ENCODE data around the gene DSE. TPM values are rescaled to one million over a fixed set of nuclear protein-coding genes. Genes with fewer than 3 reads are reported as not detected.

DSE gene
- total RNA-seq, 4 donors from 2014 or later = 79.5 to 95.5 (median 81.7) TPM

- TF ChIP-seq, protein P1, sequence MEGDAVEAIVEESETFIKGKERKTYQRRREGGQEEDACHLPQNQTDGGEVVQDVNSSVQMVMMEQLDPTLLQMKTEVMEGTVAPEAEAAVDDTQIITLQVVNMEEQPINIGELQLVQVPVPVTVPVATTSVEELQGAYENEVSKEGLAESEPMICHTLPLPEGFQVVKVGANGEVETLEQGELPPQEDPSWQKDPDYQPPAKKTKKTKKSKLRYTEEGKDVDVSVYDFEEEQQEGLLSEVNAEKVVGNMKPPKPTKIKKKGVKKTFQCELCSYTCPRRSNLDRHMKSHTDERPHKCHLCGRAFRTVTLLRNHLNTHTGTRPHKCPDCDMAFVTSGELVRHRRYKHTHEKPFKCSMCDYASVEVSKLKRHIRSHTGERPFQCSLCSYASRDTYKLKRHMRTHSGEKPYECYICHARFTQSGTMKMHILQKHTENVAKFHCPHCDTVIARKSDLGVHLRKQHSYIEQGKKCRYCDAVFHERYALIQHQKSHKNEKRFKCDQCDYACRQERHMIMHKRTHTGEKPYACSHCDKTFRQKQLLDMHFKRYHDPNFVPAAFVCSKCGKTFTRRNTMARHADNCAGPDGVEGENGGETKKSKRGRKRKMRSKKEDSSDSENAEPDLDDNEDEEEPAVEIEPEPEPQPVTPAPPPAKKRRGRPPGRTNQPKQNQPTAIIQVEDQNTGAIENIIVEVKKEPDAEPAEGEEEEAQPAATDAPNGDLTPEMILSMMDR (IDR thresholded peaks at IDR 0.05) = no peak
- TF ChIP-seq POLR2A (IDR thresholded peaks at IDR 0.05) (no peak), EP300 (IDR thresholded peaks at IDR 0.05) (no peak)
- Histone ChIP-seq H3K27me3 (no peaks in the 10 kb centered on the region), H3K27ac (peak overlapping the region in 3 of 4 donors; percentile 52 to 77 (median 66)), H3K4me1 (peaks cover 0 to 89% (median 25%) of the 10 kb centered on the region in 4 donors), H3K36me3 (peaks cover 0 to 5% (median 0%) of the 10 kb centered on the region in 3 donors), H3K9me3 (no peaks in the 10 kb centered on the region), H3K4me3 (no peak overlapping the region)
- 13% methylated on average over 1 of the region's 1 CpG for WGBS, 2 donors
- no peak for DNase-seq (ENCODE audit: low spot score in 2 of 2)
Observed at GRCh38 chr6:116397914-116398313, 27.2 kb downstream of the DSE start.

DNA sequence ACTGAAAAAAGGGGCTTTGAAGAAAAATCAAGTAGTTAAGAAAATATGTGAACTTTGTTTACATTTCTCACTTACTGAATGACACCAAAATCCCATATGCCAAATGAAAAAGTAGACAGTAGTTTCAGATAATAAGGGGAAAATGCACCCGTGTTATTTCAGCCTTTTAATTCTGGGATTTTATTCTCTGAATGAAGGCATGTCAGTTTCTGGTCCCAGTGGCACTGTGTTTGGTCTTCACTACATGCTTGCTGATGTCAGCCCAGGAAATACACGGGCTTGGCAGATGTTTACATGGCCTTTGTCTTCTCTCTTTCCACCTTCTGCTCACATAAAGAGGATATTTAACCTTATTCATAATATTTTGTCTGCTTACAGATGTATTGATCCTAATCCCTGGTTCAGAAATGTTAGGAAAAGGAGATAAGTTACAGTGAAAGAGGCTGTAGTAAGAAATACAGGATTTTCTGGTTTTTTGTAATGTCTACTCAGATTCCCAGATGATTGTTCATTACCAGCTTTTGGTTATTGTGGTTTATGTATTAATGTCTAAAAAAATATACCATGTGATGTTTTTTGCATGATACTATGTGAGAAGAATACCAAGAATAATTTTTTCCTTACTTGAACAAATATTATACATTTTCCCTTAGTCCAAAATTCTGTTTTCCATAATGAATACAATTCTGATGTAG, 27.7 kb downstream of the DSE start:
- peaks cover 0 to 89% (median 26%) of the 10 kb centered on the region in 4 donors for H3K4me1 ChIP-seq

GRCh38 chr6:116399287-116399686, 28.5 kb downstream of the DSE start:
- peak overlapping the region in 2 of 4 donors; percentile 66 to 77 for H3K27ac ChIP-seq
- no peaks in the 10 kb centered on the region for H3K9me3 ChIP-seq
- no peak overlapping the region for H3K4me3 ChIP-seq
- WGBS, 2 donors = 90 to 91% methylated on average over 12 of the region's 12 CpGs
- H3K4me1 ChIP-seq = peaks cover 0 to 89% (median 28%) of the 10 kb centered on the region in 4 donors
- H3K27me3 ChIP-seq = no peaks in the 10 kb centered on the region
- peaks cover 0 to 5% (median 0%) of the 10 kb centered on the region in 3 donors for H3K36me3 ChIP-seq
- TF ChIP-seq EP300 (IDR thresholded peaks at IDR 0.05) = no peak
- TF ChIP-seq, protein P1 (IDR thresholded peaks at IDR 0.05) = no peak
- TF ChIP-seq POLR2A (IDR thresholded peaks at IDR 0.05) = no peak
- DNase-seq (ENCODE audit: low spot score in 2 of 2) = no peak

More for the DNA sequence above, 27.7 kb downstream of the DSE start:
- H3K36me3 ChIP-seq = peaks cover 0 to 5% (median 0%) of the 10 kb centered on the region in 3 donors
- no peak overlapping the region for H3K4me3 ChIP-seq
- TF ChIP-seq, protein P1 (IDR thresholded peaks at IDR 0.05) = no peak
- TF ChIP-seq POLR2A (IDR thresholded peaks at IDR 0.05) (no peak), EP300 (IDR thresholded peaks at IDR 0.05) (no peak)
- peak overlapping the region in 3 of 4 donors; percentile 52 to 77 (median 66) for H3K27ac ChIP-seq
- no peak for DNase-seq (ENCODE audit: low spot score in 2 of 2)
- H3K27me3 ChIP-seq = no peaks in the 10 kb centered on the region
- whole genome bisulfite sequencing, 2 donors = 9 to 11% methylated on average over 2 of the region's 2 CpGs
- H3K9me3 ChIP-seq = no peaks in the 10 kb centered on the region

GRCh38 chr6:116400328-116400727, 29.6 kb downstream of the DSE start:
- peaks cover 0 to 91% (median 33%) of the 10 kb centered on the region in 4 donors for H3K4me1 ChIP-seq
- 50 to 52% methylated on average over 1 of the region's 1 CpG for whole genome bisulfite sequencing, 2 donors

More at GRCh38 chr6:116400328-116400727, 29.6 kb downstream of the DSE start:
- H3K27ac ChIP-seq = peak overlapping the region in 1 of 4 donors; percentile 57
- no peak for DNase-seq (ENCODE audit: low spot score in 2 of 2)
- H3K9me3 ChIP-seq = no peaks in the 10 kb centered on the region
- H3K4me3 ChIP-seq = no peak overlapping the region
- peaks cover 0 to 5% (median 0%) of the 10 kb centered on the region in 3 donors for H3K36me3 ChIP-seq
- H3K27me3 ChIP-seq = no peaks in the 10 kb centered on the region
- no peak for TF ChIP-seq EP300 (IDR thresholded peaks at IDR 0.05)
- no peak for TF ChIP-seq POLR2A (IDR thresholded peaks at IDR 0.05)
- TF ChIP-seq, protein P1 (IDR thresholded peaks at IDR 0.05) = no peak
